Neural cell (in vitro differentiated cells): ENCODE data around the gene DSCAML1. TPM values are rescaled to one million over a fixed set of nuclear protein-coding genes. Genes with fewer than 3 reads are reported as not detected.

ENCODE experiments used
- H2AFZ ChIP-seq: fragments of 200-600, 300-800 bp; sonication (generic), shearing (Covaris generic); 2 replicates; pipeline ENCODE4 v1.6.0; 2014; ENCODE audit warnings: low read depth, mild to moderate bottlenecking, antibody characterized with exemption, low read length, moderate library complexity
- H3F3A ChIP-seq: fragments of 200-600 bp; shearing (Covaris generic); 2 replicates; pipeline ENCODE4 v1.6.1; 2016; ENCODE audit warnings: mild to moderate bottlenecking, moderate library complexity, mixed read lengths, antibody characterized with exemption, low read length; ENCODE audit not compliant: insufficient read depth, poor library complexity, severe bottlenecking
- H3K27ac ChIP-seq: fragments of 200-600, 300-800 bp; sonication (generic), shearing (Covaris generic); 2 replicates; pipeline ENCODE4 v1.5.1; 2014; ENCODE audit warnings: mild to moderate bottlenecking, low read length, moderate library complexity
- H3K27me3 ChIP-seq: fragments of 300-800, 200-600 bp; sonication (generic), shearing (Covaris generic); 2 replicates; pipeline ENCODE4 v1.6.0; 2014; ENCODE audit warnings: mild to moderate bottlenecking, low read depth, low read length, moderate library complexity; ENCODE audit not compliant: insufficient read depth
- H3K36me3 ChIP-seq: fragments of 300-800, 200-600 bp; sonication (generic), shearing (Covaris generic); 2 replicates; pipeline ENCODE4 v1.5.1; 2014; ENCODE audit warnings: mild to moderate bottlenecking, antibody characterized with exemption, low read length, moderate library complexity; ENCODE audit not compliant: insufficient read depth
- H3K4me2 ChIP-seq: fragments of 300-800, 200-600 bp; sonication (generic), shearing (Covaris generic); 2 replicates; pipeline ENCODE4 v1.6.0; 2014; ENCODE audit warnings: mild to moderate bottlenecking, low read length
- H3K4me3 ChIP-seq: fragments of 300-800, 200-600 bp; sonication (generic), shearing (Covaris generic); 2 replicates; pipeline ENCODE4 v1.5.1; 2014; ENCODE audit warnings: mild to moderate bottlenecking, low read length, moderate library complexity
- H3K79me2 ChIP-seq: fragments of 200-600 bp; shearing (Covaris generic); replicated peaks from 2 replicates; pipeline ENCODE4 v1.6.0; 2014; ENCODE audit warnings: mild to moderate bottlenecking, low read length, moderate library complexity; ENCODE audit not compliant: insufficient read depth
- H3K9ac ChIP-seq: fragments of 300-800, 200-600 bp; sonication (generic), shearing (Covaris generic); 2 replicates; pipeline ENCODE4 v1.6.1; 2016; ENCODE audit warnings: mild to moderate bottlenecking, low read length, mixed read lengths
- H3K9me2 ChIP-seq: fragments of 200-600 bp; shearing (Covaris generic); 2 replicates; pipeline ENCODE4 v1.6.1; 2016; ENCODE audit warnings: mild to moderate bottlenecking, low read length, mixed read lengths; ENCODE audit not compliant: insufficient read depth
- H3K9me3 ChIP-seq: fragments of 200-600, 300-800 bp; sonication (generic), shearing (Covaris generic); 2 replicates; pipeline ENCODE4 v1.6.1; 2016; ENCODE audit warnings: mild to moderate bottlenecking, mixed run types, low read length, moderate library complexity, mixed read lengths
- H4K20me1 ChIP-seq: fragments of 200-600 bp; shearing (Covaris generic); 2 replicates; pipeline ENCODE4 v1.6.1; 2016; ENCODE audit warnings: mild to moderate bottlenecking, mixed run types; ENCODE audit not compliant: insufficient read depth
- CTCF ChIP-seq: fragments of 450-650 bp; IDR thresholded peaks from 2 replicates; pipeline ENCODE4 v1.5.1; 2014; ENCODE audit warnings: antibody characterized with exemption, mild to moderate bottlenecking, moderate library complexity; ENCODE audit not compliant: poor library complexity, severe bottlenecking
- EP300 ChIP-seq: fragments of 450-650 bp; conservative IDR thresholded peaks from 2 replicates; pipeline ENCODE4 v1.6.1; 2014; ENCODE audit warnings: antibody characterized with exemption, mild to moderate bottlenecking, moderate library complexity; ENCODE audit not compliant: poor library complexity, severe bottlenecking
- EZH2 ChIP-seq: fragments of 200-600, 300-800 bp; shearing (Covaris generic), sonication (generic); IDR thresholded peaks from 2 replicates; pipeline ENCODE4 v1.6.1; 2014; ENCODE audit warnings: antibody characterized with exemption, low read length, borderline replicate concordance, mild to moderate bottlenecking; ENCODE audit not compliant: insufficient read depth, poor library complexity, severe bottlenecking
- MXI1 ChIP-seq: fragments of 450-650 bp; conservative IDR thresholded peaks from 2 replicates; pipeline ENCODE4 v1.6.1; 2014; ENCODE audit warnings: antibody characterized with exemption, mild to moderate bottlenecking; ENCODE audit not compliant: poor library complexity, severe bottlenecking
- POLR2AphosphoS5 ChIP-seq: IDR thresholded peaks from 2 replicates; pipeline ENCODE4 v1.6.1; 2012
- RAD21 ChIP-seq: fragments of 450-650 bp; conservative IDR thresholded peaks from 2 replicates; pipeline ENCODE4 v1.6.1; 2014; ENCODE audit warnings: antibody characterized with exemption, mild to moderate bottlenecking, moderate library complexity
- SMC3 ChIP-seq: fragments of 450-650 bp; conservative IDR thresholded peaks from 2 replicates; pipeline ENCODE4 v1.6.1; 2014; ENCODE audit warnings: antibody characterized with exemption, mild to moderate bottlenecking, moderate library complexity; ENCODE audit not compliant: poor library complexity
- TAF1 ChIP-seq: IDR thresholded peaks from 2 replicates; pipeline ENCODE4 v1.6.1; 2012; ENCODE audit warnings: low read depth
- polyA plus RNA-seq: library from polyadenylated mRNA; depleted of rRNA; stranded (reverse); fragments of >200 nt; gene quantifications from 2 replicates; pipeline ENCODE4 v1.2.3, GENCODE V29; 2014
- TF ChIP-seq, protein P1 (sequence below): IDR thresholded peaks from 2 replicates; pipeline ENCODE4 v1.6.1; 2012; ENCODE audit warnings: borderline replicate concordance

DSCAML1 gene
- polyA plus RNA-seq, 1 donor from 2014 or later: 1.3 TPM

DNA sequence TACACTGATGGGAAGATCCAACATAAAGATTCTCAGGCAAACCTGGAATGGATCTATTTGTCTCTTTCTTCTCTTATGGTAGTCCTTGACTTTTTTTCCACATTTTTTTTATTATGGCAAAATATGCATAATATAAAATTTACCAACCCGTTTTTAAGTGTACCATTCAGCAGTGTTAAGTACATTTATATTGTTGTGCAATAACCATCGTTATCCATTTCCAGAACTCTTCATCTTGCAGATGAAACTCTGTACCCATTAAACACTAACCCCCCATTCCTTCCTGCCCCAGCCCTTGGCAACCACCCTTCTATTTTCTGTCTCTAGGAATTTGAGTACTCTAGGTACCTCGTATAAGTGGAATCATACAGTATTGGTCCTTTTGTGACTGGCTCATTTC is 99.7 kb downstream of the DSCAML1 start:
- TF ChIP-seq TAF1: no peak
- TF ChIP-seq CTCF: no peak
- no peaks in the 10 kb centered on the region for H3K9me2 ChIP-seq
- H3K27ac ChIP-seq: no peak overlapping the region

GRCh38 chr11:117696540-117696939 is 100.5 kb downstream of the DSCAML1 start:
- H3K9me2 ChIP-seq: no peaks in the 10 kb centered on the region
- H4K20me1 ChIP-seq: no peaks in the 10 kb centered on the region
- no peak for TF ChIP-seq EZH2
- no peak for TF ChIP-seq CTCF
- TF ChIP-seq EP300: no peak
- no peak for TF ChIP-seq MXI1
- no peak for TF ChIP-seq POLR2AphosphoS5
- TF ChIP-seq RAD21: no peak
- TF ChIP-seq TAF1: no peak
- TF ChIP-seq, protein P1, sequence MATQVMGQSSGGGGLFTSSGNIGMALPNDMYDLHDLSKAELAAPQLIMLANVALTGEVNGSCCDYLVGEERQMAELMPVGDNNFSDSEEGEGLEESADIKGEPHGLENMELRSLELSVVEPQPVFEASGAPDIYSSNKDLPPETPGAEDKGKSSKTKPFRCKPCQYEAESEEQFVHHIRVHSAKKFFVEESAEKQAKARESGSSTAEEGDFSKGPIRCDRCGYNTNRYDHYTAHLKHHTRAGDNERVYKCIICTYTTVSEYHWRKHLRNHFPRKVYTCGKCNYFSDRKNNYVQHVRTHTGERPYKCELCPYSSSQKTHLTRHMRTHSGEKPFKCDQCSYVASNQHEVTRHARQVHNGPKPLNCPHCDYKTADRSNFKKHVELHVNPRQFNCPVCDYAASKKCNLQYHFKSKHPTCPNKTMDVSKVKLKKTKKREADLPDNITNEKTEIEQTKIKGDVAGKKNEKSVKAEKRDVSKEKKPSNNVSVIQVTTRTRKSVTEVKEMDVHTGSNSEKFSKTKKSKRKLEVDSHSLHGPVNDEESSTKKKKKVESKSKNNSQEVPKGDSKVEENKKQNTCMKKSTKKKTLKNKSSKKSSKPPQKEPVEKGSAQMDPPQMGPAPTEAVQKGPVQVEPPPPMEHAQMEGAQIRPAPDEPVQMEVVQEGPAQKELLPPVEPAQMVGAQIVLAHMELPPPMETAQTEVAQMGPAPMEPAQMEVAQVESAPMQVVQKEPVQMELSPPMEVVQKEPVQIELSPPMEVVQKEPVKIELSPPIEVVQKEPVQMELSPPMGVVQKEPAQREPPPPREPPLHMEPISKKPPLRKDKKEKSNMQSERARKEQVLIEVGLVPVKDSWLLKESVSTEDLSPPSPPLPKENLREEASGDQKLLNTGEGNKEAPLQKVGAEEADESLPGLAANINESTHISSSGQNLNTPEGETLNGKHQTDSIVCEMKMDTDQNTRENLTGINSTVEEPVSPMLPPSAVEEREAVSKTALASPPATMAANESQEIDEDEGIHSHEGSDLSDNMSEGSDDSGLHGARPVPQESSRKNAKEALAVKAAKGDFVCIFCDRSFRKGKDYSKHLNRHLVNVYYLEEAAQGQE: no peak
- TF ChIP-seq SMC3: no peak
- no peaks in the 10 kb centered on the region for H3F3A ChIP-seq
- no peaks in the 10 kb centered on the region for H3K79me2 ChIP-seq
- no peak overlapping the region for H3K4me2 ChIP-seq
- H3K4me3 ChIP-seq: no peak overlapping the region
- no peaks in the 10 kb centered on the region for H3K9me3 ChIP-seq
- H3K9ac ChIP-seq: no peak overlapping the region
- H2AFZ ChIP-seq: no peak overlapping the region
- no peaks in the 10 kb centered on the region for H3K36me3 ChIP-seq
- H3K27ac ChIP-seq: no peak overlapping the region
- no peaks in the 10 kb centered on the region for H3K27me3 ChIP-seq

More for the DNA sequence above, 99.7 kb downstream of the DSCAML1 start:
- H3K79me2 ChIP-seq: no peaks in the 10 kb centered on the region
- H3K4me3 ChIP-seq: no peak overlapping the region
- no peaks in the 10 kb centered on the region for H3F3A ChIP-seq
- H3K9ac ChIP-seq: no peak overlapping the region
- H3K9me3 ChIP-seq: no peaks in the 10 kb centered on the region
- no peaks in the 10 kb centered on the region for H3K27me3 ChIP-seq
- no peak overlapping the region for H3K4me2 ChIP-seq
- no peaks in the 10 kb centered on the region for H4K20me1 ChIP-seq
- H3K36me3 ChIP-seq: no peaks in the 10 kb centered on the region
- no peak overlapping the region for H2AFZ ChIP-seq
